Fibroblast of skin of abdomen (primary cell): ENCODE measurements around the gene MIPOL1.

Source experiments
- DNase-seq: peaks from one replicate; pipeline ENCODE4 v3.0.0-alpha.2; 2013

MIPOL1 gene

GRCh38 chr14:37234222-37234621 is 36.5 kb downstream of the MIPOL1 start:
- no peak for DNase-seq

GRCh38 chr14:37236044-37236443 is 38.3 kb downstream of the MIPOL1 start:
- DNase-seq: peak; percentile 83

DNA sequence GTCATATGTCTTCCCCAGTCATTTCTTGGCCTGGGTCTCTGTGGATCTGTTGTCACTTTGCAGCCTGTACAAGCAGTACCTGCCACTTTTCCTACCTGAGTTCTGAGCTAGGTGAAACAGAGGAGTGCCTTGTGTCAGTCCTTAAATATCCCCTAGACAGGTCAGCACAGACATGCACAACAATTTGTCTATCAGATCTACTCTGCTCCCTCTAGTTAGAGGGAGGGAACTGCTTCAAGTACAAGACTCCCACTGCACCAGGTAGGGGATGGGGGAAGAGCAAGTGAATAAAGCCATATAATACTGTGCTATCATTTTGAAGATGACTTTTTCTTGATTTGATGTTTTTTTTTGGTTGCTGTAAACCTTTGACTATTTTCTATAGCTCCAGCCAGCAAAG is 39.4 kb downstream of the MIPOL1 start:
- DNase-seq: no peak

GRCh38 chr14:37237735-37238200 is 40.0 kb downstream of the MIPOL1 start:
- no peak for DNase-seq

DNA sequence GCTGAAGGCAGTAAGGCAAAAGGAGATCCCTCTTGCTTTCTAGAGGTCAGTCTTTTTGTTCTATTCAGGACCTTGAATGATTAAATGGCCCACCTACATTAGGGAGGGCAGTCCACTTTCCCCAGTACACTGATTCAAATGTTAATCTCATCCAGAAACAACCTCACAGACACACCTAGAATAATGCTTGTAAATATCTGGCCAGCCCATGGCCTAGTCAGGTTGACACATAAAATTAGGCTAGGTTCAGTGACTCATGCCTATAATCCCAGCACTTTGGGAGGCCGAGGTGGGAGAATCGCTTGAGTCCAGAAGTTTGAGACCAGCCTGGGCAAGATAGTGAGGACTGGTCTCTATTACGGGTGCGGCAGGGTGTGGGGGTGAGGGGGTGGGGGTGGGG is 43.5 kb downstream of the MIPOL1 start:
- DNase-seq: no peak

- DNase-seq: peak; percentile 40
Observed at GRCh38 chr14:37246427-37246829, 48.7 kb downstream of the MIPOL1 start.

DNA sequence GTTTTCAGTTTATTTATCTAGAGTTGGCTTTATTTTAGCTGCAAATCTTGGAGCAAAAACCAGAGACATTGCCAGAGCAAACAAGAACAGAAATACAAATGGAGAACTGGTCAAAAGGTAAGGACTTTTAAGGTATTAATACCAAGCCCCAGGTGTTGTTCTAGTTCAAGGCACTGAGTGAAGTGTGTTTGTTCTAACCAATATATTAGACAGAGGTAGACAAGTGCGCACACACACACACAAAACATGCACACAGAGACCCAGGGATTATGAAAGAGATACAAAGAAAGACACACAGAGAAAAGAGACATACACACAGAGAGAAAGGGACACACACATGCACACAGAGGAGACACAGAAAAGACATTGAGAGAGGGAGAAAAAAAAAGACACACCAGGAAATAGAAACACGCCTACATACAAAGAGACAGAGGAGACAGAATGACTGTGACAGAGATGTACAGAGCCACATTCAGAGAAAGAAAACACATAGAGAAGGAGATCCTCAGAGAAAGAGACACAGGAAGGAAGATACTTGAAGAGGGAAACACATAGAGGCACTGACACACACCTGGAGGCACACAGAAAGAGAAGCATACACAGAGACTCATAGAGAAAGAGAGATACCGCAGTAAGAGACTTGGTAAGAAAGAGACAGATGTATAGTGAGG is 50.2 kb downstream of the MIPOL1 start:
- DNase-seq: no peak

- no peak for DNase-seq
Observed at GRCh38 chr14:37251775-37252174, 54.0 kb downstream of the MIPOL1 start.

DNA sequence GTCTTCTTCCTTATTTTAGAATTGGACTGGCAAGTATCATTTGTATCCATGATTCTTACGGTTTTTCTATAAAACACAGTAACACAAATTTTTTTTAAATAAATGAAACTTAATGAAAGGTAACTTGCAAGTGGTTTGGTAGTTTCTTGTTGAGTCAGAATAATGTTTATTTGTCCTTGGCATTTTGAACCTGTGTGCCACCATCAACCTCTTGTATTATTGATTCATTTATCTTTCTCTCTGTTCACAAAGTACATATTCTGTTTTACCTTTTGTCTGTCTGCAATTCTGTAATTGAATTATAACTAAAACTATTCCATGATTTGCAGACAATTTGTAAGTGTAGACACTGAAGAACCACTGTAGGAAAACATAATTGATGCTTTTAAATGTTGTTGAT is 54.7 kb downstream of the MIPOL1 start:
- DNase-seq: no peak

- peak; percentile 79 for DNase-seq
Observed at GRCh38 chr14:37253905-37254304, 56.2 kb downstream of the MIPOL1 start.

DNA sequence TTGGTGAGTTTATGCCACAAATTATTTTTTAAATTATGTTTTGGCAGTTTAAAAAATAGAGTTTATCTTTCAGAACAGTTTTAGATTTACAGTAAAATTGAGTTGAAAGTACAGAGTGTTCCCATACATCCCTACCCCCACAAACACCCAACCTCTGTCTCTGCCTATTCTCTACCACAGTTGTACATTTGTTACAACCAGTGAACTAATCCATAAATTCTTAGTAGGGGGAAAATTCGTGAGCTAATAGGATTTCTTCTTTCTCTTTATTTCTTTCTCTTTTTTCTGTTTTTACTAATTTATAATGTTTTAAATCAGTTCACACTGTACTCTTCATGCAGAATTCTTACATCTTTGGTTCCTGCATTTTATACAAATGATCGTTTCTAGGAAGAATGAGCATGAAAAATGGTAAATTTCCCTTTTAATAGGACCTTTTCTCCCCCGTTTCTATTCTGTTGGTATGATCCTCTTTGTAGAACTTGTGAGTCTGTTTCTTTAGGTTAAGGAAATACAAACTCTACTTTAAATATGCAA is 56.7 kb downstream of the MIPOL1 start:
- no peak for DNase-seq

GRCh38 chr14:37257501-37258070 is 59.8 kb downstream of the MIPOL1 start:
- no peak for DNase-seq

DNA sequence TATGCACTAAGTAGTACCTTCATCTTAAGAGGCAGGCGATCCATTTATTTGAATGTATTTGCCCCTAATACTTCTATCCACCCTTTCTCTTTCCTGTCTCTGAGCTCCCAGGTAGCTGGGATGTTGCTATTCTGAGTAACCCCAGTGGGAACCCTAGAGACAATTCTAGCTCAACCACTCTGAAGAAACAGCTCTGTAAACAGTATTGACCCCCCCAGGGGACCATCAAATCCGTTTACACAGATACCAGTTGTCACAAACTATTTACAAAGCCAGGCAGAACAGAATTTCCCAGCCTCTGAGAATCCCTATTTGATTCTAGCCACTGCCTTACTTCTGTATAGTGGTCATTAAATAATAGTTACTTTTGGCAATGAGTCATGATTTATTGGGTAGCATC is 64.9 kb downstream of the MIPOL1 start:
- no peak for DNase-seq

DNA sequence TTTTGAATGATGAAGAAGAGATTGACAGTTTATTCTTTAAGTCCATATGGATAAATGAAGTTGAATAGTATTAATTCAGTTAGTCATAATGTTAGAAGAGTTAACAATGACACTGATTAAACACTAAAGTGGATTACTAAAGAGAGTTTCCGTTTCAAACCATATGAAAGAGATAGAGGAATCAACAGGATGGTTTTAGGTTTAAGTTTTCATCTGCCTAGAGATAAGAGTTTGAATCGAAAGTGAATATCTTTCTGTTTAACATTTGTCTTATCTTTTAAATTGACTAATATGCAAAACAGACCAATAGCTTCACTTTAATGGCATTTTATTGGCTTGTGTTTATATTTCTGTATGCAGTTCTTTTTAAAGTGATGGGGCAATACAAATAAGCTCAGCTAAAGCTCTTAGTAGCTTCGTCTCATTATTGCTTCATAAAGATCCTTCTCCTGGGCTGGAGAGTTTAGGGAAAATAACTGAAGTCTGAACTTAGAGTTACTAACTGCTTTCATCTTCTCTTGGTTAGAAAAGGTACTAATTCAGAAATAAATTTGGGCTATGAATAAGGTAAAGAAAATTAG is 66.0 kb downstream of the MIPOL1 start:
- no peak for DNase-seq

GRCh38 chr14:37268788-37269187 is 71.1 kb downstream of the MIPOL1 start:
- DNase-seq: no peak

DNA sequence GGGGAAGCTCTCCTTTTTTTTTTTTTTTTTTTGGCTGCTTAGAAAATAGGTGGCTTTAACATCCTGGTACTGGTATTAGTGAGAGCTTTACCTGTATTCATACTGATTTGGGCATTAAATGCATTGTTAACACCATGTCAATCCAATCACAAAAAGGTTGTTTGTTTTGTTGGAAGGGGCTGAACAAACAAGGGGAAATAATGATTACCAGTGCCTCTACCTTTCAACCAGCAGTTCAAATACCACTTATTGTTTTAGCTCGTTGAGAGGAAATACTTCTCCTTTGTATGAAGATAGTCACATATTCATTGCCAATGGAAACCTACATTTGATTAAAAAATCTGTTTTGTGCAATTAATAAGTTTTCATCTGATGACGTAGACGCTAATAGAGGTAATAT is 72.9 kb downstream of the MIPOL1 start:
- DNase-seq: no peak

DNA sequence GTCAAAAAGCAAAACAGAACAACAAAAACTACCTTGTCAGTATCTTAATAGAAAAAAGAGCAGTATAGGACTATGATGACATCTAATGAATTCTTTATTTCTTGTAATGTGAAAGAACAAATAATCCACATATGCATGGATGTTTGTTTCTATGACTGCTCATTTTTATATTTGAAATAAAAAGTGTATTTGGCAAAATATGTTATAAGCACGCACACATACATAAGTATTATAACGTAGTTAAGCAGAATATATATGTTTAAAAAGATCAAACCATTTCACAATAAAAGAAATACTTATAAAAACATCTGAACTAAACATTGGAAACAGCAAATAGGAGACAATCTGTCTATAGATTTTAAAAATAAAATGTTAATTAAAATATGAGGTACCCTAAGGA is 74.8 kb downstream of the MIPOL1 start:
- DNase-seq: no peak

GRCh38 chr14:37274652-37275051 is 76.9 kb downstream of the MIPOL1 start:
- DNase-seq: no peak

- DNase-seq: no peak
Observed at GRCh38 chr14:37275963-37276362, 78.2 kb downstream of the MIPOL1 start.

- no peak for DNase-seq
Observed at GRCh38 chr14:37278636-37279538, 81.2 kb downstream of the MIPOL1 start.

DNA sequence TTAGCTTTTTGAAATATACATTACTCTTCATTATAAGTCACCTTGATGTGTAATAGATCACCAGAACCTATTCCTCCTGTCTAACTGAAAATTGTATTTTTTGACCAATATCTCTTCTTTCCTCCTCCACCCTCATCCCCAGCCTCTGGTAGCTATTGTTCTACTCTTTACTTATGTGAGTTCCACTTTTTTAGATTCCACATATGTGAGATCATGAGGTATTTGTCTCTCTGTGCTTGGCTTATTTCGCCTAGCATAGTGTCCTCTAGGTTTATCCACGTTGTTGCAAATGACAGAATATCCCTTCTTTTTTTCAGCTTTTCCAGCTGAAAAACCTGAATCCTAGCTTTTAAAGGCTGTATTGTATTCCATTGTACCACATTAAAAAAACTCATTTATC is 82.1 kb downstream of the MIPOL1 start:
- DNase-seq: no peak

DNA sequence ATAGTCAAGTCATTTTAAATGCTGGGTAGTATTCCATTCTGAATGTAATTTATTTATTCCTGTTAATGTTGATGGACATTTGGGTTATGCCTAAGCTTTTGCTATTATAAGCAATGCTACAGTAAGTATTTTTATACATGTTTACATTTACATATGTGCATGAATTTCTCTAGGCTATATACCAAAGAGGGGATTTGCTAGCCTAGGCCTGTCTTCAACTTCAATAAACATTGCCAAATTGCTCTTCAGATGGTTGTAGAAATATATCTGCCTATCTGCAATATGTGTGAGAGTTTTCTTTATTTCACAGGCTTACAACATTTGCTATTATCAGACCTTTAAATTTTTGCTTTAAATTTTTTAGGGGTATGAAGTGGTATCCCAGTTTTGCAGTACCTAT is 87.0 kb downstream of the MIPOL1 start:
- no peak for DNase-seq

DNA sequence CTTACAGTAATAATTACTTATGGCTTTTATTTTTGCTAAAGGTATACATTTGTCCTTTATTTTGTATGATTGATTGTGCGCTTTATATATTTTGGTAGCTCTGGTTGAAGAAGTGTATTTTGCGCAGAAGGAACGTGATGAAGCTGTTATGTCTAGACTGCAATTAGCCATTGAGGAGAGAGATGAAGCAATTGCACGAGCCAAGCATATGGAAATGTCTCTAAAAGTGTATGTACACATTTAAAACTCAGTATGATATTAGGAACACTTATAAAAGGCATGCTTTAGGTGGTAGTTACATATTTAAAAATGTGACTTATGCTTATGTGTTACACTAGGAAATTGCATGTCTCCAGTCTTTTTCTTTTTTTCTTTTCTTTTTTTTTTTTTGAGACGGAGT is 87.5 kb downstream of the MIPOL1 start:
- DNase-seq: no peak
